Measurements from ENCODE around the gene PRUNE2. TPM values are rescaled to one million over a fixed set of nuclear protein-coding genes. Genes with fewer than 3 reads are reported as not detected.

Gene PRUNE2
- total and polyA plus RNA-seq, 2 of the 8 experiments (the other 6 are each of a cell fraction or from before 2014, with no cell fraction given), result 5.5 to 13.3 TPM

DNA sequence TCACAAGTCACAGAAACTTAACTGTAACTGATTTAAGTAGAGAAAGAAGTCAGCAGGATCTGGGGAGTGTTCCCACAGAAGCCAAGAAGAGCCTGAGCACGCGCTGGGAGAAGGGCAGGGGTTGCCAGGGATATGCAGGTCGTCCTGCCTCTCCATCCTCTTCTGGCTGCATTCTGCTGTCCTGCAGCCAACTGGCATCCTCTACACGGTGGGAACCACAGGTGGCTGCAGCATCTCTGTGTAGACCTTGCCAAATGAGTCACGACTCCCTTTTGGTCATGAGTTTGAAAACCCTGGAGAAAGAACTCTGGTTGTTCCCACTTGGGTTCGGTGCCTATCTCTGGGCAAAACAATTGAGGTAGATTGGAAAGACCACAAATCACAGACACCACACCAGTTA is 180.0 kb downstream of the PRUNE2 start:
- Histone ChIP-seq H3K4me1 (replicated peaks in 1 of 4; ENCODE audit: control insufficient read depth in 3 of 4, insufficient read depth in 4 of 4, low read length in 3 of 4) (no peaks in the 10 kb centered on the region), H3K56ac (replicated peaks; ENCODE audit: insufficient read length, low read depth, low read length) (no peak overlapping the region), H2AFZ (ENCODE audit: low read length) (no peak overlapping the region), H3K27me3 (replicated peaks in 1 of 4; ENCODE audit: control insufficient read depth in 3 of 4, extremely low read depth in 1 of 4, insufficient read depth in 3 of 4, low read length in 3 of 4) (no peaks in the 10 kb centered on the region), H2BK5ac (ENCODE audit: low read depth, low read length) (no peak overlapping the region), H3K9me3 (ENCODE audit: insufficient read depth in 2 of 2, low read depth in 1 of 2, low read length in 1 of 2) (no peaks in the 10 kb centered on the region), H3K23me2 (ENCODE audit: low read depth, low read length) (no peaks in the 10 kb centered on the region), H2AK5ac (ENCODE audit: low read depth, low read length) (no peak overlapping the region), H3K9ac (replicated peaks in 1 of 4; ENCODE audit: extremely low read depth in 1 of 4, low read depth in 3 of 4, low read length in 3 of 4) (no peak overlapping the region), H2BK12ac (ENCODE audit: low read depth, low read length) (no peak overlapping the region), H3K36me3 (ENCODE audit: control insufficient read depth in 2 of 4, insufficient read depth in 4 of 4, low read length in 3 of 4) (no peaks in the 10 kb centered on the region), H3K4me3 (ENCODE audit: extremely low read depth in 1 of 4, insufficient read depth in 2 of 4, low read depth in 3 of 4, low read length in 4 of 4) (no peak overlapping the region), H3K4me2 (ENCODE audit: insufficient read depth in 1 of 2, low read depth in 2 of 2, low read length in 2 of 2) (no peak overlapping the region), H3K79me1 (ENCODE audit: low read depth, low read length) (no peaks in the 10 kb centered on the region), H3K18ac (ENCODE audit: extremely low read depth, low read length) (no peak overlapping the region), H4K20me1 (replicated peaks in 1 of 2; ENCODE audit: control insufficient read depth in 1 of 2, insufficient read depth in 2 of 2, low read length in 2 of 2) (no peaks in the 10 kb centered on the region), H2BK120ac (replicated peaks; ENCODE audit: low read depth, low read length) (no peak overlapping the region), H2BK20ac (ENCODE audit: low read length) (no peak overlapping the region), H4K8ac (ENCODE audit: extremely low read depth, insufficient read depth, low read length) (no peak overlapping the region), H3K4ac (replicated peaks; ENCODE audit: insufficient read length, low read depth, low read length) (no peak overlapping the region), H3K14ac (ENCODE audit: insufficient read length) (no peak overlapping the region), H4K91ac (replicated peaks; ENCODE audit: insufficient read length, low read length) (no peak overlapping the region), H3K27ac (ENCODE audit: low read depth, low read length) (no peak overlapping the region), H2BK15ac (ENCODE audit: low read length) (no peak overlapping the region), H3K23ac (ENCODE audit: insufficient read length) (no peak overlapping the region), H3K79me2 (ENCODE audit: control insufficient read depth in 1 of 2, insufficient read depth in 2 of 2, low read length in 2 of 2) (no peaks in the 10 kb centered on the region), H4K5ac (ENCODE audit: insufficient read length, low read depth, low read length) (no peak overlapping the region)
- ChIA-PET CTCF (ENCODE audit: partially characterized antibody) (no interaction called here), POLR2A (ENCODE audit: partially characterized antibody) (no interaction called here)
- DNase-seq (ENCODE audit: low read depth in 1 of 2, low spot score in 2 of 2) (no peak), FAIRE-seq (no peak)
- TF ChIP-seq YY1 (IDR thresholded peaks at IDR 0.05; ENCODE audit: low read depth, low read length) (no peak), POU5F1 (IDR thresholded peaks at IDR 0.05; ENCODE audit: low read depth, low read length) (no peak), RBBP5 (IDR thresholded peaks at IDR 0.05; ENCODE audit: borderline replicate concordance, low read depth, low read length) (no peak), CBX5 (IDR thresholded peaks at IDR 0.05; ENCODE audit: low read depth, low read length) (no peak), SUZ12 (IDR thresholded peaks at IDR 0.05; ENCODE audit: low read length) (no peak), EP300 (IDR thresholded peaks at IDR 0.05; ENCODE audit: borderline replicate concordance in 1 of 2, low read depth in 2 of 2, low read length in 2 of 2) (no peak), MAX (IDR thresholded peaks at IDR 0.05) (no peak), BRCA1 (IDR thresholded peaks at IDR 0.05; ENCODE audit: low read depth, low read length) (no peak), CEBPB (IDR thresholded peaks at IDR 0.05; ENCODE audit: low read depth, low read length) (no peak), ASH2L (IDR thresholded peaks at IDR 0.05; ENCODE audit: low read length) (no peak), GTF2F1 (IDR thresholded peaks at IDR 0.05; ENCODE audit: borderline replicate concordance, low read depth, low read length) (no peak)
- 86% methylated on average over 6 of the region's 6 CpGs; no CpG with 5 or more reads in 1 of the 2 experiments for WGBS, 2 experiments (ENCODE audit: extremely low coverage in 1 of 2, insufficient coverage in 1 of 2, insufficient read length in 1 of 2, insufficient replicate concordance in 2 of 2, low coverage in 1 of 2, low lambda C conversion rate in 2 of 2, missing lambda C conversion rate in 1 of 2)

Data from H1 (cell line).